HCT116 (cell line): ENCODE measurements around the gene SMTNL2. TPM values are rescaled to one million over a fixed set of nuclear protein-coding genes. Genes with fewer than 3 reads are reported as not detected.

ENCODE experiments used
- ATAC-seq: fragments of 200-7000 bp; cut with Tn5 transposase; 2 replicates; pipeline ENCODE4 v1.9.1; 2020; ENCODE audit warnings: mild to moderate bottlenecking, moderate library complexity
- BruUV-seq: library from RNA; stranded (reverse); fragments of 400-500 nt; replicated peaks from 2 replicates; lab custom pipeline; 2021; lab: Mats Ljungman, UMichigan
- CTCF ChIA-PET: fragments of 300-600 bp; sonication (Branson Sonifier 250); formaldehyde crosslinking; loops from one replicate; lab custom pipeline; 2021; ENCODE audit warnings: antibody characterized with exemption; lab: Charles Lee
- POLR2A ChIA-PET: fragments of 300-600, 350-600 bp; sonication (Branson Sonifier 250); formaldehyde crosslinking; loops from one replicate; lab custom pipeline; 2021; ENCODE audit warnings: antibody characterized with exemption; lab: Charles Lee
- RAD21 ChIA-PET, 2 experiments: fragments of 300-600 bp; sonication (Branson Sonifier 250); formaldehyde crosslinking; loops; one replicate each; lab custom pipeline; 2023; ENCODE audit warnings: low total read pairs in 2 of 2; ENCODE audit not compliant: uncharacterized antibody in 2 of 2, unreplicated experiment in 2 of 2, low non-redundant PET in 1 of 2; lab: Charles Lee
- DNase-seq: peaks from one replicate; pipeline ENCODE4 v3.0.0-alpha.2; 2010; ENCODE audit warnings: low read depth, low spot score
- H2AFZ ChIP-seq: fragments of 200-600 bp; shearing (Covaris generic), sonication (generic); 2 replicates; pipeline ENCODE4 v1.6.1; 2017; ENCODE audit warnings: low read depth, mixed run types, mixed read lengths, antibody characterized with exemption, low read length; ENCODE audit not compliant: poor library complexity, severe bottlenecking
- H3K27ac ChIP-seq: 2 replicates; pipeline ENCODE4 v1.5.1; 2012; ENCODE audit warnings: low read depth, low read length
- H3K27me3 ChIP-seq: fragments of 200-600 bp; sonication (generic); 2 replicates; pipeline ENCODE4 v1.6.1; 2016; ENCODE audit warnings: mixed run types, low read length, mixed read lengths; ENCODE audit not compliant: insufficient read depth
- H3K36me3 ChIP-seq, 2 experiments: fragments of 200-500 bp in 1 of 2; fragments of 200-600 bp in 1 of 2; sonication (Bioruptor generic) in 1 of 2; sonication (generic) in 1 of 2; 2 replicates each; pipeline versions ENCODE4 v1.5.1 to v1.6.1; 2014 to 2016; ENCODE audit warnings: low read length in 2 of 2, inconsistent platforms in 1 of 2, mixed read lengths in 1 of 2, mixed run types in 1 of 2; ENCODE audit not compliant: insufficient read depth in 2 of 2, control insufficient read depth in 1 of 2
- H3K4me1 ChIP-seq, 2 experiments: fragments of 200-600 bp in 1 of 2; sonication (generic) in 1 of 2; 2 replicates each; pipeline versions ENCODE4 v1.5.1 to v1.6.1; 2012 to 2017; ENCODE audit warnings: low read length in 2 of 2, inconsistent platforms in 1 of 2, mild to moderate bottlenecking in 1 of 2, mixed read lengths in 1 of 2, mixed run types in 1 of 2, moderate library complexity in 1 of 2; ENCODE audit not compliant: insufficient read depth in 2 of 2, control insufficient read depth in 1 of 2
- H3K4me2 ChIP-seq: fragments of 200-600 bp; sonication (generic); 2 replicates; pipeline ENCODE4 v1.6.1; 2017; ENCODE audit warnings: mixed run types, low read length, mixed read lengths
- H3K4me3 ChIP-seq, 2 experiments: fragments of 200-600 bp in 1 of 2; sonication (generic) in 1 of 2; replicated peaks in 1 of 2; 2 replicates each; pipeline ENCODE4 v1.5.1; 2011 to 2016; ENCODE audit warnings: low read length in 2 of 2, control low read depth in 1 of 2, low read depth in 1 of 2, mild to moderate bottlenecking in 1 of 2, mixed read lengths in 1 of 2, mixed run types in 1 of 2
- H3K79me2 ChIP-seq: fragments of 200-600 bp; sonication (generic); 2 replicates; pipeline ENCODE4 v1.6.1; 2017; ENCODE audit warnings: mild to moderate bottlenecking, mixed run types, low read length, moderate library complexity, mixed read lengths; ENCODE audit not compliant: insufficient read depth
- H3K9ac ChIP-seq: fragments of 200-600 bp; sonication (generic); 2 replicates; pipeline ENCODE4 v1.6.1; 2016; ENCODE audit warnings: low read length, mixed read lengths
- H3K9me2 ChIP-seq: fragments of 200-600 bp; sonication (generic), shearing (Covaris generic); 2 replicates; pipeline ENCODE4 v1.6.1; 2017; ENCODE audit warnings: mixed run types, mild to moderate bottlenecking, moderate library complexity; ENCODE audit not compliant: insufficient read depth
- H3K9me3 ChIP-seq, 2 experiments: fragments of 200-500 bp in 1 of 2; fragments of 200-600 bp in 1 of 2; sonication (Bioruptor generic) in 1 of 2; sonication (generic) in 1 of 2; 2 replicates each; pipeline ENCODE4 v1.6.1; 2014 to 2017; ENCODE audit warnings: low read length in 2 of 2, mixed read lengths in 2 of 2, inconsistent platforms in 1 of 2, low read depth in 1 of 2, mild to moderate bottlenecking in 1 of 2, mixed run types in 1 of 2, moderate library complexity in 1 of 2; ENCODE audit not compliant: control insufficient read depth in 1 of 2, insufficient read depth in 1 of 2
- H4K20me1 ChIP-seq: fragments of 200-600 bp; sonication (generic), shearing (Covaris generic); 2 replicates; pipeline ENCODE4 v1.6.1; 2017; ENCODE audit warnings: mixed run types, mild to moderate bottlenecking, moderate library complexity; ENCODE audit not compliant: insufficient read depth
- CBX3 ChIP-seq: IDR thresholded peaks from 2 replicates; pipeline ENCODE4 v1.6.1; 2012; ENCODE audit warnings: low read depth
- CEBPB ChIP-seq: IDR thresholded peaks from 2 replicates; pipeline ENCODE4 v1.6.1; 2012; ENCODE audit warnings: low read depth
- CTCF ChIP-seq, 3 experiments: fragments of 200-600 bp in 1 of 3; sonication (generic) in 1 of 3; IDR thresholded peaks in 2 of 3; conservative IDR thresholded peaks in 1 of 3; 2 replicates each; pipeline ENCODE4 v1.5.1; 2012 to 2017; ENCODE audit warnings: low read depth in 2 of 3, low read length in 2 of 3, antibody characterized with exemption in 1 of 3, borderline replicate concordance in 1 of 3, control low read depth in 1 of 3, mild to moderate bottlenecking in 1 of 3, mixed read lengths in 1 of 3, mixed run types in 1 of 3, moderate library complexity in 1 of 3; ENCODE audit not compliant: insufficient read depth in 1 of 3
- ELF1 ChIP-seq: IDR thresholded peaks from 2 replicates; pipeline ENCODE4 v1.6.1; 2012; ENCODE audit warnings: low read depth, borderline replicate concordance
- EZH2phosphoT487 ChIP-seq: fragments of 200-600 bp; IDR thresholded peaks from 2 replicates; pipeline ENCODE4 v1.6.1; 2018; ENCODE audit warnings: antibody characterized with exemption, borderline replicate concordance
- MAX ChIP-seq: IDR thresholded peaks from 2 replicates; pipeline ENCODE4 v1.6.1; 2012
- TCF7L2 ChIP-seq: IDR thresholded peaks from 2 replicates; pipeline ENCODE4 v1.7.0; 2011; ENCODE audit warnings: borderline replicate concordance, inconsistent platforms; ENCODE audit not compliant: insufficient read depth, insufficient read length; ENCODE audit errors: extremely low read depth
- ZBTB33 ChIP-seq: IDR thresholded peaks from 2 replicates; pipeline ENCODE4 v1.6.1; 2011; ENCODE audit warnings: mild to moderate bottlenecking, low read length, moderate library complexity; ENCODE audit not compliant: insufficient replicate concordance; ENCODE audit errors: extremely low read depth
- ZNF274 ChIP-seq: fragments of 200-500 bp; sonication (Bioruptor generic); IDR thresholded peaks from 2 replicates; pipeline ENCODE4 v1.6.1; 2014; ENCODE audit warnings: mild to moderate bottlenecking, low read depth, low read length, inconsistent platforms
- intact Hi-C: fragments of 100-400 bp; cut with micrococcal nuclease; formaldehyde crosslinking; loops from 2 replicates; pipeline ENCODE4 v1.10.0; 2022
- total RNA-seq: library from RNA; stranded (reverse); gene quantifications from one replicate; pipeline ENCODE4 v1.2.1, GENCODE V29; 2021; ENCODE audit not compliant: unreplicated experiment
- TF ChIP-seq, protein P1 (sequence below): IDR thresholded peaks from 2 replicates; pipeline ENCODE4 v1.6.1; 2012

SMTNL2 gene
- total RNA-seq, 1 experiment from 2014 or later, result 2.3 TPM

DNA sequence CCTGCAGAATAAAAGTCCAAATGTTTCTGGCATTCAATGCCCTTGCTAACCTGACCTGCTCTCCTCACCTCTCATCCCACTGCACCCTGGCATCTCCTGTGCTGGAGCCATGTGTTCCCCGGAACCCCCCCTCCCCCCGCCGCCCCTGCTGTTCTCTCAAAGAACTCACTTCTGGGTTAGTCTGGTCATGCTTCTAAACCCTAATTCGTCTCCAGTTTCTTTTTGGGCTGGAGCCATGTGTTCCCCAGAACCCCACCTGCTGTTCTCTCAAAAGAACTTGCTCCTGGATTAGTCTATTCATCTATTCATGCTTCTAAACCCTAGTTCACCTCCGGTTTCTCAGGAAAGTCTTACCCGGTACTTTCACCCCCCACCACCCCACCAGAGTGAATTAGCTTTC, 58.0 kb downstream of the SMTNL2 start:
- no peak overlapping the region for H3K9ac ChIP-seq

More for the DNA sequence above, 58.0 kb downstream of the SMTNL2 start:
- no peaks in the 10 kb centered on the region for H3K9me3 ChIP-seq
- H3K4me1 ChIP-seq, result peaks cover 3 to 7% of the 10 kb centered on the region in 2 experiments; a peak in 2 of 4 replicates
- ChIA-PET POLR2A (no interaction called here), RAD21 (no interaction called here), CTCF (no interaction called here)
- H3K79me2 ChIP-seq, result no peaks in the 10 kb centered on the region
- no peak overlapping the region for H2AFZ ChIP-seq
- ATAC-seq (no peak), DNase-seq (no peak)
- no peaks in the 10 kb centered on the region for H3K36me3 ChIP-seq
- H4K20me1 ChIP-seq, result no peaks in the 10 kb centered on the region
- no peaks in the 10 kb centered on the region for H3K9me2 ChIP-seq
- no peak overlapping the region for H3K4me2 ChIP-seq
- TF ChIP-seq ZBTB33, result no peak
- TF ChIP-seq MAX, result no peak
- no peak for TF ChIP-seq EZH2phosphoT487
- TF ChIP-seq TCF7L2, result no peak
- no peak for TF ChIP-seq CTCF (IDR thresholded peaks at IDR 0.05 in 2 of 3, conservative IDR thresholded peaks at IDR 0.05 in 1 of 3; ENCODE audit: borderline replicate concordance in 1 of 3, insufficient read depth in 1 of 3, low read depth in 2 of 3, low read length in 2 of 3)
- TF ChIP-seq, protein P1, sequence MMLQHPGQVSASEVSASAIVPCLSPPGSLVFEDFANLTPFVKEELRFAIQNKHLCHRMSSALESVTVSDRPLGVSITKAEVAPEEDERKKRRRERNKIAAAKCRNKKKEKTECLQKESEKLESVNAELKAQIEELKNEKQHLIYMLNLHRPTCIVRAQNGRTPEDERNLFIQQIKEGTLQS, result no peak
- no peak for TF ChIP-seq ZNF274
- TF ChIP-seq CEBPB, result no peak
- TF ChIP-seq CBX3, result no peak
- no peak for TF ChIP-seq ELF1
- H3K4me3 ChIP-seq, result no peak overlapping the region
- no peaks in the 10 kb centered on the region for H3K27me3 ChIP-seq
- BruUV-seq, result no TSS peak
- no peak overlapping the region for H3K27ac ChIP-seq
- intact Hi-C loops, result no loop called here
